Measurements from ENCODE around the gene MARK2.

MARK2 gene

DNA sequence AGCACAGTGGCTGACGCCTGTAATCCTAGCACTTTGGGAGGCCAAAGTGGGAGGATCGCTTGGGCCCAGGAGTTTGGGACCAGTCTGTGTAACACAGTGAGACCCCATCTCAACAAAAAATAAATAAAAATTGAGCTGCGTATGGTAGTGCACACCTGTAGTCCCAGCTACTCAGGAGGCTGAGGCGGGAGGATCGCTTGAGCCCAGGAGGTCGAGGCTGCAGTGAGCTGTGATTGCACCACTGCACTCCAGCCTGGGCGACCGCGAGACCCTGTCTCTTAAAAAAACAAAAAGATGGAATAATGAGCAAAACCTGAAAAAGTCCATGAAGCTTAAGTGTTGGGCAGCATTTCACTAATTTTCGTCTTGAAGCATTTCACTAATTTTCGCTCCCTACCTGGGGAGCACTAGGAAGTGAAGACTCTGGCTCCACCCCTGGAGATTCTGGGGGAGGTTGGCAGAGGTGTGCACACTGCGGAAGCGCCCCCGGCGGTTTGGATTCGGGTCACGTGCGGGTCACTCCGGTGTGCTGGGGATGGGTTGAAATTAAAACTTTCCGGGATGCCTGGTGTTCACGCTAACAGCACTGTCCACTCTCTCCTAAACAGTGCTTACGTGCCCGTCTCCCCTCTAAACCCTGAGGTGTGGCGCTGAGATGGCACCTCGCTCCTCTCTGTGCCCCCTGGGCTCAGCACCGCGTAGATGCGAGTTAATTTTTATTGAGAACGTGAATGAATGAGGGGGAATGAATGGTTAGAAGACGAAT, 99.0 kb downstream of the MARK2 start:
- DNase-seq, result no peak

DNA sequence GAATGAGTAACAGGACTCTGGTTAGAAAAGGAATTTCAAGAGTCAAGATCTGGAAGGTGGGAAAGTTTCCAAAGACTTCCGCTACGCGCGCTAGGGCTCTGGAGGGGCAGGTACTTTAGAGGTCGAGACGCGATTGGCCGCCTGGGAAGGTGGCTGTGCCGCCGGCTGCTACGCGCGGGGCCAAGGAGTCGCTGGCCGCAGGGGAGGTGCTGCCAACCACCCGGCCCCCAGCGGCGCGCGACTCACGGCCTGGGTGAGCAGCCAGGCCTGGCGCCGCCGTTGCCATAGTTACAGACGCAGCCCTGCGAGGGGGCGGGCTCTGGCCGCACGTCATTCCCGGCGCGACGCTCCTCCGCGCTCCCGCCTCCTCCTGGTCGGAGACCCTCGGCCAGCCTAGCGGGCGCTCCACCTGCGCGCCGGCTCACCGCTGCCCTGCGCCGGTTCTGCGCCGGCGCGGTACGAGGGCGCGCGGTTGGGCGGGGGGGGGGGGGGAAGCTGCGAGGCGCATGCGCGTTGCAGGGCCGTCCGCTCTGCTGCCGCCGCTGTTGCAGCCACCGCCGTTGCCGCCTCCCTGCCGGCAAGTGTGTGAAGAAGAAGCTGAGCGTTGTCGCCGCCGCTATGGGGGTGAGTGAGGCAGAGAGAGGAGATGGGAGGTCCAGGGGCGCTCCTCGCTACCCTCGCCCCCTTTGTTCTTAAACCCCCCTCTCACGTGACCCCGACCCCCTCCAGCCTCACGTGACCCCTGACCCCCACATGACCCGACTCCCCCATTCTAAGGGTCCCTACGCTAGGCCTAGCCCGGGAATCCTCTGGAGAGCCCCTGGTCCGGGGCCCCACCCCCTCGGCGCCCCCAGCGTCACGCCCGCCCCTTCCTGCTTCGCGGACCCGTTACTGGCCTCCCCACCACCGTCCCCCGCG, 99.8 kb downstream of the MARK2 start, which contains the start of gene NAA40:
NAA40 (plus strand) TSS at position 524 of the 918 bp plus-strand sequence; CDS start at position 619, 95 bp downstream.
- peak; percentile 89 to 97 for DNase-seq

DNA sequence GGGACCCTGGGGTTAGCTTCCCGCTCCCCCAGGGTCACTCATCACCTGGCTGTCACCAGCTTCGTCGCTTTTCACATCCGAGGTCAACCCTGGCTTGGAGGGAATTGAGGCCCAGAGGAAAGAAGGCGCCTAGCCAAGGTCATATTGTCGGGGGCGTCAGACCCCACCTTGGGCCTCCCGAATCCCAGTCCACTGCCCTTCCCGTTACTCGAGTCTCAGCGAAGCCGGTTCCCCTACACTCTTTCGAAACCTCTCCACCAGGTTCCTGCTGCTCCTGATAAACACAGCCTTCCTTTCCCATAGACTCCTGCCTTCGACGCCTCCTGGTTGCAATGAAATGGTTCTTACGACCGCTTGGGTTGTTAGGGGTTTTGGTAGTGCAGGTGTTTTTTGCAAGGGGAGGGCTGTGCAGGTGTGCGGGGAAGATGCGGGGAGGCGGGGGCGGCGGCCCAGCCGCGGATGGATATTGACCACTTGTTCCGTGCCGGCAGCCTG, 100.5 kb downstream of the MARK2 start:
- DNase-seq, result no peak

DNA sequence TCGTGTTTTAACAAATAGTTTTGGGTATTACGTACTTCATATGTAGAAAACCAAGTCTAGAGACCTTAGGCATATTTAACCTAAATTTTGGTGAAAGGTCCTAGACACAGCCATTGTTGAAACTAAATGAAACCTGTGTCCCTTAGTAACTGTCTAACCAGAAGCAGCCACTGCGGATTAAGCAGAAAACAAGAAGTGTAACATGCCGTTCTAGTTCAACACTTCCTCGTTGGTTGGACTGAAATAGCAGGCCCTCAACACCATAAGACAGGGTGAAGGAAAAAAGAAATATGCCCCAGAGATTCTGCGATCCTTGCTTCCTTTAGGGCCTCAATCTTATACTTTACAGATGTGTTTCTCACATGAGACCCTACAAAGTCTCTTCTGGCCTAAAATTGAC, 101.9 kb downstream of the MARK2 start:
- DNase-seq, result no peak

DNA sequence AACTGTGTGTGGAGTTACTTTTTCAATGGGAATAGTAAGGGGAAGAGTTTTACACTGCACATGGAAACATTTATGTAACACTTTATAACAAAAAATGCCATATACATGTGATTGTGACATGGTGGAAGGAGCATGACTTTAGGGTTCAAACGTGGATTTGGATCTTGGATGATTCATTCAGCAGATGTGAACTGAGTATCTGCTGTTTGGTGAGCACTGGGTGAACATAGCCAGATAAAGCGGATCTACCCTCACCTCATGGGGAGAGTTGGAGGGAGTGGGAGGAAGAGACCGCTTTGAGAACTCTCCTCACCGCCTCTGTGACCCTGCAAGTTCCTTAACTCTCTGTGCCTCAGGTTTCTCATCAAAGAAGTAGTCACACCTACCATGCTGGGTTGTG, 103.0 kb downstream of the MARK2 start:
- no peak for DNase-seq

DNA sequence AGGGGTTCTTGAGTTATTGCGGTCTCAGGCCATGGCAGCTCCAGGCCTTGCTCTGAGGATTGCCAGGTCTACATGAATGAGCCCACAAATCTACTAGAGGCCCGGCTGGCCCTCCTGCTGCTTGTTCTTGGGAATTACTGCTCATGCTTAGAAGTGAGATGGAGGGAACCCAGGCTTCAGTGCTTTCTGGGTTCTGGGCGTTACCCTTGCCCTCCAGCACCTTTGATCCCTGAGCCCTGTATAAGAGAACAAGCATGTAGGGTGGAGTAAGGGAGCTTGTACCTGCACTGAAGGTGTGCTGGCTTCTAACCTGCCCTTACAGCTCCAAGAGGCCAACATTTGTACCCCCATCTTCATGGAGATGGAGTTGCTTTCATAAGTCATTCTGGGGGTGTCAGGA, 103.9 kb downstream of the MARK2 start:
- no peak for DNase-seq

DNA sequence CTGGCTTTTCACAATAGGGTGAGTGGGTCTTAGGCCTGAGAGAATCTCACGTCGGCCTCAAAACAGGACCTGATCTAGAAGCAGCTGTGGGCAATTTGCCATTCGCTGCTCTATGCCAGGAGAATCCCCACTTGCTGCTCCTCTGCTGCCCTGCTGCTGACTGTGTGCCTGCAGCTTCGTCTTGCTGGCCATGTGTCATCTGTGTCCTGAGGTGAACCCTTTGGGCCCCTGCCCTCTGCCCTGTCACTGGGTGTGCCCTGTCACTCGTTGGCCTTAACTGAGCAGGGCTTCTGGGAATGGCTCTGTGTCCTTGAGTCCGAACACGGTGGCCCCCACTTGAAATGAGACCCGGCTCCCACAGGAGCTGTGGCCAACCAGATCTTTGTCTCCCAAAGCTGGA, 106.1 kb downstream of the MARK2 start:
- no peak for DNase-seq

DNA sequence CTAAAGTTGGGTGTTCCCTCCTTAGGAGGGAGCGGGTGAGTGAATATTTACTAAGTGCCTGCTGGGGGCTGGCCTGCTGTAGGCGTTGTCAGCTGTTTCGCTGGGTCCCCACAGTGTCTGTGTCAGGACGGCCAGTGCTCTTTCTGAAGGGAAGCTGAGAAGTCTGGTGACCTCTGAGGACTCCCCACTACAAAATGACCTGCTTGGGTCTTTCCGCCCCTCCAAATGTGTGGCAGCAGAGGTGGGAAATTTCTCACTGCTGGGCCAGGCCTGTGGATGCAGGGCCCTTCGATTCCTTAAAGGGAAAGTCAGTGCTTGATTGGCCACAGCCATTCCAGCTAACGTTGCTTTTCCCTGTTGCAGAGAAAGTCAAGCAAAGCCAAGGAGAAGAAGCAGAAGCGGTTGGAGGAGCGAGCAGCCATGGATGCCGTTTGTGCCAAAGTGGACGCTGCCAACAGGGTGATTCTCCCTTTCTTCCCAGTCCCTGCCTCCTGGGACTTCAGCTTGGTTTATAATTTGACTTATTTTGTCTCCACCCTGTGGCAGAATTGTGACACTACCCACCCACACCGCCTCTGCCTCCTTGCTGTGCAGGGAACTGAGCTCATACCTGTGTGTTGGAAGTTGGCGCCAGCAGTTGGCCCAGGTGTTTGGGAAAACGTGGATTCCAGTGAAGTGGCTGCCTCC, 106.7 kb downstream of the MARK2 start:
- DNase-seq, result no peak

DNA sequence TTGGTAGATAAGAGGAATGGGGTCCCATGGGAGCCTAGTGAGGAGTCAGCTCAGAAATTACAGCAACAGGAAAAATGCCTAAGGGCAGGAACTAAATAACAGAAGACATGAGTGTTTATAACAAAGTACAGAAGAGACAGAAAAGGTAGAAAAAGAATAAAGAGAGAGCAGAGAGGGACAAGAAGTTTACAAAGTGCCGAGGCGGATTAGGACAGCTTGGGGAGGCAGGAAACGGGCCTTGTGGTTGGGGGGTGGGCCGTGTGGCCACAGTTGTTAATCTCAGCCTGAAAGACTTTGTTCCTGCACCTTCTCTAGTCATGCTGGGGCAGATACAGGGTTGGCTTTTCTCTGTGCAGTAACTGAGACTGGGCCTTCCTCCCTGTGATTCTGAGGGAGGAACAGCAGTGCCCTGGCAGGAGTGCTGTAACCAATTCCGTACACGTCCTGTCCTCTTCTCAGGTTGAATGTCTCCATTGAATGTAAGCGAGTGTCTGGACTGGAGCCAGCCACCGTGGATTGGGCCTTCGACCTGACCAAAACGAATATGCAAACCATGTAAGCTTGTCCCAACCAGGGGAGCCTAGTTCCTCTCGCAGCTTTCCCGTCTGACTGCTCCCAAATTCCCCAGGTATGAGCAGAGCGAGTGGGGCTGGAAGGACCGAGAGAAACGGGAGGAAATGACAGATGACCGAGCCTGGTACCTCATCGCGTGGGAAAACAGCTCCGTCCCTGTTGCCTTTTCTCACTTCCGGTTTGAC, 113.0 kb downstream of the MARK2 start:
- no peak for DNase-seq

DNA sequence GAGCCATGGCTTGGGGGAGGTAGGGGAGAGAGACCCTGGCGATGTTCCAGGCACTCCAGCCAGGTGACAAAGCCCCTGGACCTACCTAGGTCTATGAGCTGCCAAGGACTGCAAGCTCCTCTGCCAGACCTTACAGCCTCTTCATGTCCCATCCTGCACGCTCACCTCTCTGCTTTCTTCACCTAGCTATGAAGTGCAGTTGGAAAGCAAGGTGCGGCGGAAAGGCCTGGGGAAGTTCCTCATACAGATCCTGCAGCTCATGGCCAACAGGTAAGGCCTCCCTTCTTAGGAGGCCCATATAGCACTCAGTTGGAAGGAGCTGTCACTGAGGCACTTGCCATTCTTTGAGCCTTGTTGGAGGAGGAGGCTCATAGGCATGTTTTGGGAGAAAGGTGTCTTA, 113.7 kb downstream of the MARK2 start:
- DNase-seq, result no peak

DNA sequence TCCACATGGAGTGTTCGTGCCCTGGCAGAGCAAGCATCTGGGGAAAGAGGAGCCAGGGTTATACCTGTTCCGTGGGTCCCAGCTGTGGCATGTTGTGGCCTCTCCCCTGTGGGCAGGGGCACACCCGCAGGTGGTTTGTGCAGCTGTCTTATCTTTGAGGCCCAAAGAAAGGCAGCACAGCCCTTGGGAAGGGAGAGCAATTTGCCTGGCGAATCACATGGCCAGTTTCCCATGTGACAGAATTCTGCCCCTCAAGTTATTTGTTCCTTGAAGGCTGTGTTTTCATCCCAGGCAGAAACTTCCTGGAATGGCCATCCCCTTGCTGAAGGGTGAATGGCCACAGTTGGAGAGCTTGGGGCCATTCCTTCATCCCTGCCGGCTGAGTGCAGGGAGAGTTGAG, 119.1 kb downstream of the MARK2 start:
- no peak for DNase-seq
